A673 (cell line): Measurements from ENCODE around the gene BCL7A.

Experiments used
- EZH2 ChIP-seq: fragments of 200-600 bp; sonication (generic); IDR thresholded peaks from 2 replicates; pipeline ENCODE4 v1.6.1; 2017; ENCODE audit warnings: borderline replicate concordance, low read depth, mild to moderate bottlenecking, mixed read lengths, antibody characterized with exemption, low read length; ENCODE audit not compliant: poor library complexity, severe bottlenecking
- TF ChIP-seq, protein P1 (sequence below): fragments of 300-800, 200-600 bp; sonication (generic); conservative IDR thresholded peaks from 2 replicates; pipeline ENCODE4 v1.5.1; 2017; ENCODE audit warnings: low read depth, mild to moderate bottlenecking, antibody characterized with exemption, low read length, moderate library complexity, mixed read lengths

DNA sequence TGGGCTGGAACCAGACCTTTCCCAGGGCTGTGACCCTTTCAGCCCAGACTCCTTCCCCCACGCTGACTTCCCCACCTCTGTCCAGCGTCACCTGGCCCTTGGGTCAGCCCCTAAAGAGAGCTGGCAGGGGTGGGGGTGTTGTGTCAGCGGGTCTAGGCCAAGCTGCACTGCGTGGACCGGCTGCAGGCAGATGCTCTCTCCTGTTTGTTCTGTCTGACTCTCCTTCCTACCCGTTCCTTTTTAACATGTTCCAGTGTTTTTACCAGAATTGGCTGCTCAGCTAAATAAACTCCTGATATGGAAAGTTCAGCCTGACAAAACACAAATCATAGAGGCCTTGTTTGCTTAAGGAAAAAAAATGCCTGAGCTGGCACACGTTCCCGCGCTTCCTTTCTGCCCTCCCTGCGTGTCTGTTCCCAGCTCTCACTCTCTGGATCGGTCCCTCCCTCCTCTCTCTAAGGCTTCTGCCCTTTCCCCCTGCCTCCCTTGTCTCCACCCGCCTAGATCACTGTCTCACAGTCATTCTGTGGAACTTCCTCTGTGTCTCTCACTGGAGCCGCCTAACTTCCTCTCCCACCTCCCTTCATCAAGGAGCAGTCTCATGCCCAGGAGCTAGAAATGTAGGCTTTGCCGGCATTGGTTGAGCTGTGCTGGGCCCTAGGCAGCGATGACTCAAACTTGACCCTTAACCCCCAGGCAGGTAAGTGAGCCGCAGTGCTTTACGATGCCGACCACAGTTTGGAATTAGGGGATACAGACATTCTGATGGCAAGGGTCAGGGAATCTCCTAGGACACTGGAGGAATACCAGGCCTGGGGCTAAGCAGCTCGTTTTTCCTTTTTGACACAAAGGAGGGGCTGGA, 41.4 kb downstream of the BCL7A start:
- TF ChIP-seq, protein P1, sequence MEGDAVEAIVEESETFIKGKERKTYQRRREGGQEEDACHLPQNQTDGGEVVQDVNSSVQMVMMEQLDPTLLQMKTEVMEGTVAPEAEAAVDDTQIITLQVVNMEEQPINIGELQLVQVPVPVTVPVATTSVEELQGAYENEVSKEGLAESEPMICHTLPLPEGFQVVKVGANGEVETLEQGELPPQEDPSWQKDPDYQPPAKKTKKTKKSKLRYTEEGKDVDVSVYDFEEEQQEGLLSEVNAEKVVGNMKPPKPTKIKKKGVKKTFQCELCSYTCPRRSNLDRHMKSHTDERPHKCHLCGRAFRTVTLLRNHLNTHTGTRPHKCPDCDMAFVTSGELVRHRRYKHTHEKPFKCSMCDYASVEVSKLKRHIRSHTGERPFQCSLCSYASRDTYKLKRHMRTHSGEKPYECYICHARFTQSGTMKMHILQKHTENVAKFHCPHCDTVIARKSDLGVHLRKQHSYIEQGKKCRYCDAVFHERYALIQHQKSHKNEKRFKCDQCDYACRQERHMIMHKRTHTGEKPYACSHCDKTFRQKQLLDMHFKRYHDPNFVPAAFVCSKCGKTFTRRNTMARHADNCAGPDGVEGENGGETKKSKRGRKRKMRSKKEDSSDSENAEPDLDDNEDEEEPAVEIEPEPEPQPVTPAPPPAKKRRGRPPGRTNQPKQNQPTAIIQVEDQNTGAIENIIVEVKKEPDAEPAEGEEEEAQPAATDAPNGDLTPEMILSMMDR, result no peak
- TF ChIP-seq EZH2, result no peak
